Activated T-cell treated with anti-CD3 and anti-CD28 coated beads, Interleukin-2, amount 50 U/mL, for 24 hours (primary cell): Measurements from ENCODE around the gene NUP62.
"Not testable (repeated sequence)": the region's sequence is repeated elsewhere in the genome, so short reads cannot be mapped to it uniquely, and the experiment has no call there.

Source experiments
- DNase-seq: peaks from one replicate; pipeline ENCODE4 v3.0.0-alpha.2; 2020
- H3K27ac Mint-ChIP-seq: 2 replicates; pipeline ENCODE4 v1.8.0; 2020; ENCODE audit warnings: mild to moderate bottlenecking, mixed read lengths
- H3K27me3 Mint-ChIP-seq: 2 replicates; pipeline ENCODE4 v1.8.0; 2020; ENCODE audit warnings: mixed read lengths
- H3K36me3 Mint-ChIP-seq: 2 replicates; pipeline ENCODE4 v1.8.0; 2020; ENCODE audit warnings: low read depth, mixed read lengths
- H3K4me1 Mint-ChIP-seq: 2 replicates; pipeline ENCODE4 v1.8.0; 2020; ENCODE audit warnings: low read depth, mixed read lengths
- H3K4me3 Mint-ChIP-seq: 2 replicates; pipeline ENCODE4 v1.8.0; 2020; ENCODE audit warnings: mild to moderate bottlenecking, moderate library complexity, mixed read lengths
- H3K9me3 Mint-ChIP-seq: 2 replicates; pipeline ENCODE4 v1.8.0; 2020; ENCODE audit warnings: mixed read lengths

NUP62 gene

GRCh38 chr19:49924881-49925210, 4.5 kb downstream of the NUP62 start:
- not testable (repeated sequence) for H3K27me3 Mint-ChIP-seq, H3K4me3 Mint-ChIP-seq, DNase-seq, H3K9me3 Mint-ChIP-seq
- Mint-ChIP-seq H3K27ac (peak overlapping the region; percentile 50), H3K4me1 (peaks cover 76% of the 10 kb centered on the region), H3K36me3 (peaks cover 98% of the 10 kb centered on the region)

DNA sequence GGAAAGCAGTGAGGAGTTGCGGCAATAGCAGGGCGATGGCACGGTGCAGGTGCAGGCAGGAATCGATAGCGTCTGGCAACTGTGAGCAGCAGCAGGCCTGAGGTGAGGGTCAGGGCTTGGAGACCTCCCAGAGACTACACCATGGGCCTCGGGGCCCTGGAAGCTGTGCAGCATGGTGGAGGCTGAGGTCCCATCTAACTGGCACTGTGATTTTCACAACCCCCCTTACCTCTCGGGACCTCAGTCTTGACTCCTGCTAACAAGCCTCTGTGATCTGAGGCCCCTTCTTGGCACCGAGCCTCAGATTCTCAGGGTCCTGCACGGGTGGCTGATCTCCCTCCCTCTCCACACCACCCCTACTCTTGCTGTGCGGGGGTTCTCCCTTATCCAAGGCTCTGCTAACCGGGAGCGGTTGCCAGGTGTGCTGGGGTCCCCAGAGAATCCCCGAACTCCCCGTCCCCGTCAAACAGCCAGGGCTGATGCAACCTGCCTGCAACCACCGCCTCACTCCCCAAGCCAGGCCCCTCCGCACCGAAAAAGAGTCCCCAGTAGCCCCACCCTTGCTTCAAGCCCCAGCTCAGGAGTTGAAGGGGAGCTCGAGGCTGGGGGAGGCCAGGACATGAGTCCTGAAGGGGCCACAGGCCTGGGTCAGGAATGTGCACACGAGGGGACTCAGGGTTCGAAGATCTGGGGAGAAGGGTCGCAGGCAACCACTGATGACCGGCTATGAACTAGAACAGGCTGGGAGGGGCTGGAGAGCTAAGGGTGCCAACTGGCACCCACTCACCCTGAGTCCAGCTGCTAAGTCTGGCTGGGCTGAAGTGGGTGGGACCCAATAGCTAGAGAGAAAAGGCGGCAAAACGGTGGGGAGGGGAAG, 5.1 kb downstream of the NUP62 start:
- Mint-ChIP-seq H3K36me3 (peaks cover 98% of the 10 kb centered on the region), H3K27ac (peak overlapping the region; percentile 50), H3K27me3 (no peaks in the 10 kb centered on the region), H3K4me1 (peaks cover 74% of the 10 kb centered on the region), H3K9me3 (no peaks in the 10 kb centered on the region), H3K4me3 (no peak overlapping the region)
- no peak for DNase-seq

DNA sequence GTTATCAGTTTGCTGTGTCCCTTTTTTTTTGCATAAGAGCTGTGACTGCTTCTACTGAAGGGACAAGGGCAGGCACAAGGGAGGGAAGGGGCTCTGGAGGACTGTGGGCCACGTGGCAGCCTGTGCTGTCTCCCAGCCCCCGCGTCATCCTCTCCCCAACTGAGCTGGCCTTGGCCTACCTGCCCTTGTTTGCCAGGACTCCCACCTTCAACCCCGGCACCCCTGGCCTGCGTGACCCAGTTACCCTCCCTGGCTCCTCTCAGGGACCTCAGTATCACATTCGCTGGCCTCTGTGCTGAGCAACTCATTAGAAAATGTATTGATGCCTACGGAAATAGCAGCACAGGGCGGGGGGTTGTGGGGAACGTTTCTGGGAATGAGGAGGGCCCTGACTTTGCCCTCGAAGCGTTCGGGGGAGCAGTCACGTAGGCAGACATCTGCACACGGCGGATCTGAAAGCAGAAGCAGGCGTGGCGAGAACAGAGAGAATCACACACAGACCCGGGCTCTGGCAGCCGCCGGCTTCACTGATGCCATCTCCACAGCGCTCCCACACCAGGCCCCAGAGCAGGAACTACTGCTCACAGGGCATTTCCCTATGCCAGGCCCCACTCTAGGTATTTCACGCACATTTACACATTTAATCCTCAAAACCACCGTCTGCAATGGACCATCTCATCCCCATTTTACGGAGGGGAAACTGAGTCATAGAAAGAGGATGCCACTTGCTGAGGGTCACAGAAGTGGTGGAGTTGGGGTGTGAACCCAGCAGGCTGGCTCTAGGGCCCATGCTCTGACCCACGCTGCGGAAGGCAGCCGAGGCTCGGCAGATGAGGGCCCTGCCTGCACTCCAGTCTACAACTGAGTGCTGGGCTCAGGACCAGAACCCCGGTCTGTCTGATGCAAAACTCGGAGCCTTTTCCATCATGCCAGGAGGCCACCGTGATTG, 6.0 kb downstream of the NUP62 start:
- DNase-seq, result no peak
- Mint-ChIP-seq H3K27me3 (no peaks in the 10 kb centered on the region), H3K4me3 (no peak overlapping the region), H3K9me3 (no peaks in the 10 kb centered on the region), H3K27ac (peak overlapping the region; percentile 40), H3K36me3 (peaks cover 96% of the 10 kb centered on the region), H3K4me1 (peaks cover 73% of the 10 kb centered on the region)

GRCh38 chr19:49921871-49922795, 7.2 kb downstream of the NUP62 start:
- peaks cover 69% of the 10 kb centered on the region for H3K4me1 Mint-ChIP-seq
- H3K27ac Mint-ChIP-seq, result peak overlapping the region; percentile 78
- no peaks in the 10 kb centered on the region for H3K27me3 Mint-ChIP-seq
- no peaks in the 10 kb centered on the region for H3K9me3 Mint-ChIP-seq
- H3K4me3 Mint-ChIP-seq, result peak overlapping the region; percentile 12
- DNase-seq, result no peak
- peaks cover 96% of the 10 kb centered on the region for H3K36me3 Mint-ChIP-seq

DNA sequence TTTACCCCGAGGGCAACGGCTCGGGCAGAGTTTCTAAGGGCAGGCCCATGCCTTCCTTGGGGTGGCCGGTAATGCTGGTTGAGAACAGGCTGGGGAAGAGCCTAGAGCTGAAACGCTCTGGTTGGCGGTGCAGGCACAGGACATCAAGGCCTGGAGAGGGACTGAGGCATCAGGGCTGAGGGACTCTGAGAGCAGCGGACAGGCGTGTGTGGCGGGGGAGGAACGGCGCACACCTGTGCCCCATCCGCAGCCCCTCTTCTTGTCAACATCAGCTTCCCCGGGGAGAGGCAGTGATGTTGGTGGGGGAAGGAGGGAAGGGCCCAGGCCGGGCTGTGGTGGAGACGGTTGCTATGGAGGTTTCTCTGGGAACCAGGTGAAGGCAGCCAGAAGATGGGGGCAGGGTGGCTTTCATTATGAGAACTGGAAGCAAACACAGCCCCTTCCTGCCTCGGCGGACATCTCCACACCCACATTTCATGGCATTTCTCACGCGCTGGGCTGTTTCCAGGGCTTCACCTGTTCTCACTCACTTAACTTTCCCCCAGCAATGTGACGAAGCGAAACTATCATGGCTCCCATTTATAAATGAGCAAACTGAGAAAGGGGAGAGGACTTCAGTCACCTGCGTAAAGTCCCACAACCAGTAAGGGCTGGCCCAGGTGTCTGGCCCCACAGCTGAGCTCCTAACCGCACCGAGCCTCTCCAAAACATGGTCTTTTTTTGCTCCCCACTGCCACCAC, 8.5 kb downstream of the NUP62 start:
- H3K27ac Mint-ChIP-seq, result peak overlapping the region; percentile 78
- no peaks in the 10 kb centered on the region for H3K27me3 Mint-ChIP-seq
- H3K36me3 Mint-ChIP-seq, result peaks cover 96% of the 10 kb centered on the region
- peaks cover 69% of the 10 kb centered on the region for H3K4me1 Mint-ChIP-seq
- no peak overlapping the region for H3K4me3 Mint-ChIP-seq
- no peak for DNase-seq
- no peaks in the 10 kb centered on the region for H3K9me3 Mint-ChIP-seq

- Mint-ChIP-seq H3K9me3 (no peaks in the 10 kb centered on the region), H3K27me3 (no peaks in the 10 kb centered on the region), H3K4me3 (no peak overlapping the region), H3K4me1 (peaks cover 72% of the 10 kb centered on the region), H3K36me3 (peaks cover 97% of the 10 kb centered on the region), H3K27ac (peak overlapping the region; percentile 57)
- no peak for DNase-seq
Measured at GRCh38 chr19:49918089-49918488, 11.2 kb downstream of the NUP62 start.

DNA sequence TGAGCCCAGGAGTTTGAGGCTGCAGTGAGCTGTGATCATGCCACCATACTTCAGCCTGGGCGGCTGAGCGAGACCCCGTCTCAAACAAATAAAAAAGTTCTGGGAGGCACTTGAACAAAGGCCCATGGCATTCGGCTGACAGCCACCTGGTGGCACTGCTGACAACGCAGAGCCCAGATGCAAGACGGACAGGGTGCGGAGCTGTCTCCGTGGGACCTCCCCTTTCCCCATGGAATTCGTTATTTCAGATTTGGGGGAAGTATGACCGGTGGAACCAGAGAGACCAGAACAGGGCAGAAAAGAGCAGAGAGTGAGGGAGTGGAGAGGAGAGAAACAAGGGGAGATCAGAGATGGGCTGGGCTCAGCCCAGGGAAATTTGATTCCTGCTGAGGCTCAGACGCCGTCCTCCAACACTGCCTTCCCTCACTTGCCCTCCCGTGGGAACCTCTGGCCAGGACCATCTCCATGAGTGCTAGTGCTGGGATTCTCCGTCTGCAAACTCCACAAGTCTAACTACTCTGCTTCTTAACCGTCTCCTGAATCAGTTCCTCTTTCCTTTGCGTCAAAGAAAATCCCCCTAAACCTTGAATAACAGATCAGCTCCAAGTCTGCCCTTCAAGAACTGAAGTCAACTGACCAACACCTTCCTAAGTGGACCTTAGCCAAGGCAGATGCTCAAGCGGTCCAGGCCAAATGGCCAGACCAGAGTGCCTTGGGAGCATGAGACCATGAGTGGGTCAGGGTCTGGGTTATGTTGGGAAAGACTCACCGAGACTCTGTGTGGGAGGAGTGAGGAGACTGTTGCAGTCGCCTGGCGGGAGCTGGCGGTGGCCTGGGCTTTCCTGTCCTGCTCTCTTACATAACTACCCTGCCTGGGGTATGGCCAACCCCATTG, 12.2 kb downstream of the NUP62 start:
- peak overlapping the region; percentile 32 for H3K27ac Mint-ChIP-seq

GRCh38 chr19:49915271-49915670, 14.0 kb downstream of the NUP62 start:
- Mint-ChIP-seq H3K27ac (peak overlapping the region; percentile 57), H3K4me1 (peaks cover 70% of the 10 kb centered on the region), H3K36me3 (peaks cover 96% of the 10 kb centered on the region), H3K4me3 (no peak overlapping the region), H3K9me3 (no peaks in the 10 kb centered on the region), H3K27me3 (no peaks in the 10 kb centered on the region)
- no peak for DNase-seq

More for the DNA sequence above, 12.2 kb downstream of the NUP62 start:
- H3K27me3 Mint-ChIP-seq, result no peaks in the 10 kb centered on the region
- no peak overlapping the region for H3K4me3 Mint-ChIP-seq
- peaks cover 72% of the 10 kb centered on the region for H3K4me1 Mint-ChIP-seq
- no peak for DNase-seq
- H3K9me3 Mint-ChIP-seq, result no peaks in the 10 kb centered on the region
- H3K36me3 Mint-ChIP-seq, result peaks cover 97% of the 10 kb centered on the region

GRCh38 chr19:49913720-49914119, 15.6 kb downstream of the NUP62 start:
- H3K4me1 Mint-ChIP-seq, result peaks cover 67% of the 10 kb centered on the region
- H3K9me3 Mint-ChIP-seq, result no peaks in the 10 kb centered on the region
- no peak for DNase-seq
- peak overlapping the region; percentile 95 for H3K27ac Mint-ChIP-seq
- H3K27me3 Mint-ChIP-seq, result no peaks in the 10 kb centered on the region
- no peak overlapping the region for H3K4me3 Mint-ChIP-seq
- H3K36me3 Mint-ChIP-seq, result peaks cover 98% of the 10 kb centered on the region

DNA sequence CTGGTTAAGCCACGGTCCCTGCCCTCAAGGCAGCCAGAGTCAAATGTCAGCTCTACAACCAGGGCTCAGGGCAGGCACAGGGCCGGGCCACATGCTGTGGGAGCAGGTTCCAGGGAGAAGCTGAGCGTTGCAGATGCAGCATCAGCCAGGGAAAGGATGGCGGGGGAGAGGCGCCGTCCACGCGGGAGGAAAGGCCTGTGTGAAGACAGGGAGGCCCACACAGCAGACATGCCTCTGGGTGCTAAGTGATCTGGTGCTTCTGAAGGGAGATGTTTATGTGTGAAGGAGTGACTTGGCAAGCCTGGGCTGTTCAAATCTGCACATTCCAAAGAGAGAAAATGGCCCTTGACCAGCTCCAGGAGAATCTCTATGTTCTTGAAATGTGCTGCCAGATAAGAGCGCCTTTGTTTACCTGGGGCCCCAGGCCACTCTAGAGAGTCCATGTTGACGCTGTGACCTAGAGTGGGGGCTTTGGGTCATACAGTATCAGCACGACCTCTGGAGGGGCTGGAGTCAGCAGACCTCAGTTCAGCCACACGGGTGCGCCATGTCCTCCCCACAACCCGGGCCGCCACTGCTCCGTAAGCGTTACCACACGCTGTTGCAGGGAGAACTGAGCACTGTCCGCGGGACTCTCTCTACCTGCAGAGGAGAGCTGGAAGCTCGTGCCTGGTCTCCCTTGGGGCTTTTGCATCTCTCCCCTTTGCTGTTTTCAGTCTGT, 16.2 kb downstream of the NUP62 start:
- Mint-ChIP-seq H3K27ac (peak overlapping the region; percentile 95), H3K4me1 (peaks cover 68% of the 10 kb centered on the region), H3K27me3 (no peaks in the 10 kb centered on the region), H3K4me3 (peak overlapping the region; percentile 53), H3K9me3 (no peaks in the 10 kb centered on the region), H3K36me3 (peaks cover 99% of the 10 kb centered on the region)
- DNase-seq, result no peak

GRCh38 chr19:49911381-49912145, 17.7 kb downstream of the NUP62 start:
- peaks cover 73% of the 10 kb centered on the region for H3K4me1 Mint-ChIP-seq

DNA sequence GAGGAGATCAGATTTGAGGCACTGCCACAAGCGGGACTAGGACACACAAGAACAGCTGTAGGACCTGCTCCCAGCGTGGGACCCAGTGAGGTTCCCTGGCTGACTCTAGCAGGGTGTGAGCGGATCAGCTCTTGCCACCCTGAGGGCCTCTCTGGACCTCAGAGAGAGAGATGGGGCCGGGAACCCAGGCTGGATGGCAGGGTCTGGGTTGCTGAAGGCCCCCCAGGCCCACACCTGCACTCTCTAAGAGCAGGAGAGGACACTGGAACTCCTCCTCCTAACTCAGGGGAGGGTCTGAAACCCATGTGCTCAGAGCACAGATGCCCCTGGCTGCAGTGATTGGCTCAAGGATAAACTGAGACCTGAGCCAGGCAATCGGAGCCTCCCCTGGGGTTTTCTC, 19.1 kb downstream of the NUP62 start:
- H3K4me1 Mint-ChIP-seq, result peaks cover 69% of the 10 kb centered on the region
- no peaks in the 10 kb centered on the region for H3K27me3 Mint-ChIP-seq
- H3K4me3 Mint-ChIP-seq, result no peak overlapping the region
- no peaks in the 10 kb centered on the region for H3K9me3 Mint-ChIP-seq
- no peak for DNase-seq
- H3K36me3 Mint-ChIP-seq, result peaks cover 98% of the 10 kb centered on the region
- H3K27ac Mint-ChIP-seq, result peak overlapping the region; percentile 73

More at GRCh38 chr19:49911381-49912145, 17.7 kb downstream of the NUP62 start:
- Mint-ChIP-seq H3K27ac (peak overlapping the region; percentile 95), H3K9me3 (no peaks in the 10 kb centered on the region), H3K27me3 (no peaks in the 10 kb centered on the region), H3K36me3 (peaks cover 99% of the 10 kb centered on the region), H3K4me3 (peak overlapping the region; percentile 53)
- peak; percentile 57 for DNase-seq
